Activated naive CD4-positive, alpha-beta T cell treated with anti-CD3 and anti-CD28 coated beads, Interleukin-2, amount 50 U/mL, for 16 hours (primary cell): Measurements from ENCODE around the gene HMGN2.

Source experiments
- DNase-seq: peaks from one replicate; pipeline ENCODE4 v3.0.0-alpha.2; 2020

HMGN2 gene

DNA sequence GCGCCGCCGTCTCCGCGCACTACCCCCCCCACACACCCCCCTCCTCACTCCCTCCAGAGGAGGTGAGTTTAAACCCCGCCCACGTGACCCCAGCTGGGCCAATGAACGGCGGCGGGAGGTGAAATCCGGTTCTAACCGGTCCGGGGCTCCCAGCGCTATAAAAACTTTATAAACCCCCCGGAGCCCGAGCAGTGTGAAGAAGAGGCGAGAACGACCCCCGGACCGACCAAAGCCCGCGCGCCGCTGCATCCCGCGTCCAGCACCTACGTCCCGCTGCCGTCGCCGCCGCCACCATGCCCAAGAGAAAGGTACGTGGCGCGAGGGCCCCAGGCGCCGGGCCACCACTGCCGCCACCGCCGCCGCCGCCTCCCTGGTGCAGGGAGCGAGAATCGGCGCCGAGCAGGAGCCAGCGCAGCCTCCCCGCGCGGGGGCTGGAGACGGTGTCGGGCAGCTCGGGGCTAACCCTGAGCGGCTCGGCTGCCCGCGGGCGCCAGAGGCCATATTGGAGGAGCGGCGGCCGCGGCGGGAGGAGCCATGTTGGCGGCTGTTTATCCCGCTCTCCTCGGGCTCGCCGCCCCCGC is at the start of gene HMGN2:
HMGN2 (plus strand) TSS at position 121 of the 581 bp plus-strand sequence; CDS start at position 294, 173 bp downstream.
- DNase-seq = peak; percentile 93

DNA sequence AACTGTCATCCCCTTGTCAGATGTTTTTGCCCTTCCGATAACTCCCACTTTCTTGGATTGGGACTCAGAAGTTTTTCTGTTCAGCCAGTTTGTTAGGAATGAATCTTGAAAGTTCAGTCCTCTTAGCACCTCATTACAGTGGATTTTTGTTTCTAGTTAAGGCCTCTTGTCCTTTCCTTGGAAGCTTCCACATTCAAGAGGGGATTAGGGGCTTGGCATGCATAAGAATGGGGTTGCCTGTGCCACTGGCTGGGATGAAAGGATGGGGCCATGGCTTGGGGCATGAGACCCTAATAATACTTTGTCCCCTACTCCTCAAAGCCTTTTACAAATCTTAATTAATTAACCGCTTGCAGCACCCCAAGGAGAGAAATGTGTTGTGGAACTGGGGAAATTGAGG is 42.5 kb upstream of the HMGN2 start:
- DNase-seq = no peak

DNA sequence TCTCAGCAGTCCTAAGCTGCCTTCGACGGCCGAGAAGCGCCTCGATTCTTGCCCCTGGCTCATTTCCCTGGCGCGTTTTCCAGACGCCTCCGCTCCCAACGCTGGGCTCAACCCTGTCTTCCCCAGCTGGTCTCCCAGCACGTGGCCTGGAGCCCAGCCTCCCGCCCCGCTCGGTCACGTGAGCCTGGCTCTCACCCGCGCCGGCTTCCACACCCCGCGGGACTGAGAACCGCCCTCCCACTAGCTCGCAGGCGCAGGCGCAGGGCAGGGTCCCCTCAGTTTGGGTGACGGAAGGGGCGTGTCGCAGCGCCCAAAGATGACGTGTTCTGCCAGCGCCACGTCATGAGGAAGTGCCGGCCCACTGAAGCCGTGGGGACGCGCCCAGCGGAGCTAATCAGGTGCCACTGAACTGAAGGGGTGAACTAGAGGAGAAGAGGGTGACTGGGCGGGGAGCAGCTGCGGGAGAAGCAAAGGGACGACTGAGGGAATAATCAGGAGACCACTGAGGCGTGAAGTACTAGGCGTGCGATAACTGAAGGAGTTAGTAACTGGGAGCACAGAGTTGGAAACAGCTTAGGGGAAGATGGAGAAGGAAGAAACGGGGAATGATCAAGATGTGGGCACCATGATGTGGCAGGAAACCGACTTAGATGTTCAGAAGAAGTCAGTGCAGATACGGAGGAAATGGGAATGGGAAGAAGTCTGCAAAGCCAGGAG is 40.1 kb upstream of the HMGN2 start, which contains the start of gene DHDDS:
DHDDS (plus strand) TSS at position 343 of the 717 bp plus-strand sequence. CDS start 625 bp downstream, outside the sequence.
- peak; percentile 99 for DNase-seq

DNA sequence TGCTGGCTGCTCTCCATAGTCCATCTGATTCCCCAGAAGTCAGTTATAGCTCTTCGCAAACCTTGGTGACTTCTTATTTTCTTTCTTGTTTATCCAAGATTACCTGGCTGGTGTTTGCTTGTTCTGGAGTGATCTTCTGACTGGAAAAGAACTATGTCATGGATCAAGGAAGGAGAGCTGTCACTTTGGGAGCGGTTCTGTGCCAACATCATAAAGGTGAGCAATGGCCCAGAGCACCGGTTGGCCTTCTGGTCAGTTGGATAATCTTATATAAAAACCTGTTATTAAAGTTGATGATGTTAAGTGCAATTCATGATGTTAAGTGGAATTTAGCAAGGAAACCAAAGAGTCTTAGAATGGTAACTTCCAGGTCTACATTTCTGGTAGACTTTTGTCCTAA is 39.4 kb upstream of the HMGN2 start:
- no peak for DNase-seq

DNA sequence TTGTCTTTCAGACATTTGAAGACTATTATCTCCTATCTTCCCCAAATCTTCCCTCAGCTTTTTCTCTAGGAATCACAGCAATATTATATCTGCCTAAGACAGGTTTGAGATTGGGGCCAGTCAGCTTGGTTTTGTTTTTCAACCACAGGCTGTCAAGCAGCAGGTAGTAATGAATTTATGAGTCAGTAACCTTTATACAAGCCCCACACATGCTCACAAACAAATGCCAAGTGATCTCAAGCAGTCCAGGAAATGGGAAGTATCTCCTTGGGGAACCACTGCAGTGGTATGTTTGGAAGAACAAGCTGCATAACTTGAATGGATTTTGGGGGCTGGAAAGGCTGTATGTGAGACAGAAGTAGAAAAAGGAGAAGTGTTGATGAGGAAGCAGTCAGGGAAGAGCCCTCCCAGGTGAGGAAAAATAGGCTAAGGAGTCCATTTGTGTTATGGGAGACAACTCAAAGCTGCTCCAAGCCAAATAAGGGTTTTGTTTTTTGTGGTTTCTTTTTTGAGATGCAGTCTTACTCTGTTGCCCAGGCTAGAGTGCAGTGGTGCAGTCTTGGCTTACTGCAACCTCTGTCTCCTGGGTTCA is 38.0 kb upstream of the HMGN2 start:
- DNase-seq = no peak

DNA sequence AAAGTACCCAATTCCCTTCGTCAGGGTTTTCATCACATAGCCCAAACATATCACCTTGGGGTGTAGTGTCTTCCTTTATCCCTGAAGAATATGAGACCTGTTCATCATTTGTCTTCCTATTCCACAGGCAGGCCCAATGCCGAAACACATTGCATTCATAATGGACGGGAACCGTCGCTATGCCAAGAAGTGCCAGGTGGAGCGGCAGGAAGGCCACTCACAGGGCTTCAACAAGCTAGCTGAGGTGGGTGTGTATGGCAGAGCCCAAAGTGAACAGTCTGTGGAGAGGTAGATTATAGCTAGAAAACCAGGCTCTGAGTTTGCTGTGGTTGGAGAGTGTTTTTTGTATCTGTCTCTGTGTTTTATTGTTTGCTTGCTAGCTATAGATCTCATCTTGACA is 34.2 kb upstream of the HMGN2 start:
- DNase-seq = no peak

DNA sequence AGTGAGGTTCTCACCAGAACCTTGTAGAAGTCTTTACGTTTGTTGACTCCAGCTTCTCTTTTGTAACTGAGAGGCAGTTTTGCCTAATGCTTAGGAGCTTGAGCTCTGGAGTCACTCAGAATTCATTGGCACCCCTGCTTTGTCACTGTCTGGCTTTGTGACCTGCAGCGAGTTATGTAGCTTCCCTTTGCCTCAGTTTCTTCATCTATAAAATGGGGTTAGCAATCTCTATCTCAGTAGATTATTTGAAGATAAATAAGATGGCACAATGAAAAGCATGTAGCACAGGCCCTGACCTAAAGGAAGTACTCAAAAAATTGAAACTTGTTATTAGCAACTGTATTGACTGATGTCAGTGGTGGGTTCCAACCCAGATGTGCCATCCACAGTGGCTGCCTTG is 32.0 kb upstream of the HMGN2 start:
- no peak for DNase-seq

DNA sequence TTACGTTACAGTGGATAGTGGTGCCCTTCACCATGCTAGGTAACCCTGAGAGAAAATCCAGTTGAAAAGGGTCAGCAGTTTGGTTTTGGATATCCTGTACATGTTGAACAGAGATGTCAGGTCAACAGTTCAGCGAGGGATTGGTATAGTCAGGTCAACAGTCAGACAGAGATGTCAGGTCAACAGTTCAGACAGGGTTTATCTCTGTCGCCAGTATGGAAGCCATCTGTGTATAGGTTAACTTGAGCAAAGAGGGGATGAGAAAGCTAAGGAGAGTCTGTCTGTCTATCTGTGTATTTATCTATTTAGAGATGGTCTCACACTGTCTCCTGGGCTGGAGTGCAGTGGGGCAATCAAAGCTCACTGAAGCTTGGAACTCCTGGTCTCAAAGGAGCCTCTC is 22.4 kb upstream of the HMGN2 start:
- no peak for DNase-seq

DNA sequence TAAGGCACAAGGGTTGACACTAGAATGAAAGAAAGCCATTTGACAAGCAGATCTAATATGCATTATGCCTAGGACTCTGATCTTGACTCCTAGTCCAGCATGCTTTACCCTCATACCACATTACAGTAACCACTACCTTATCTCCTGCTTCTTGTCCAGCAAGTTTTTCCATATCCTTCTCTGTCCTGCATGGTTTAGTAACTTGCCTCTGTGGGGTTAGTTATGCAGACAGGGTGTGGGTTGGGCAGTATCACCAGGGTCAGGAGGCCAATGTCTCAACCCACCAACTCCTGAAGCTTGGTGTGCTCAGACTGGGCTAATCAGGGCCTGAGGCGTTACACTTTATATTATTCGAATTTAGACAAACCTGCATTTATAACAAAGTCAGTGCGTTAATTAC is 21.3 kb upstream of the HMGN2 start:
- no peak for DNase-seq

DNA sequence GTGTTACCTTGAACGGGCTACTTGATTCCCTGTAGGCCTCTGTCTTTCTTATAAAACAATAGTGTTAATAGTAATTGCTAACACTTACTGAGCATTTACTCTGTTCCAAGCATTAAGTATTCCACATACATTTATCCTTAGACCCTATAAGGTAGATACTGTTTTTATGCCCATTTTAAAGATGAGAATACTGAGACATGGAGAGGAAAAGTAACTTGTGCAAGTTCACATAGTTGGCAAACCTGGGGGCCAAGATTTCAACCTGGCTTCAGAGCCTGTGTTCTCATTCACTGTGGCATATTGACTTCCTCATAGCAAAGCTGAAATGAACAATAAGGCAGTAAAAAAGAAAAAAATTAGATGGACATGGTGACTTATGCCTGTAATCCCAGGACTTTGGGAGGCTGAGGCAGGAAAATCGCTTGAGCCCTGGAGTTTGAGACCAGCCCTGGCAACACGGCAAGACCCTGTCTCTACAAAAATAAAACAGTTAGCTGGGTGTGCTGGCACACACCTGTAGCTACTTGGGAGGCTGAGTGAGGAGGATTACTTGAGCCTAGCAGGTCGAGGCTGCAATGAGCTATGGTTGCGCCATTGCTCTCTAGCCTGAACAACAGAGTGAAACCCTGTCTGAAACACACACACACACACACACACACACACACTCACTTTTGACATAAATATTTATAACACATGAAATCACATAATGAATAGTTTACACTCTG is 19.6 kb upstream of the HMGN2 start:
- no peak for DNase-seq

DNA sequence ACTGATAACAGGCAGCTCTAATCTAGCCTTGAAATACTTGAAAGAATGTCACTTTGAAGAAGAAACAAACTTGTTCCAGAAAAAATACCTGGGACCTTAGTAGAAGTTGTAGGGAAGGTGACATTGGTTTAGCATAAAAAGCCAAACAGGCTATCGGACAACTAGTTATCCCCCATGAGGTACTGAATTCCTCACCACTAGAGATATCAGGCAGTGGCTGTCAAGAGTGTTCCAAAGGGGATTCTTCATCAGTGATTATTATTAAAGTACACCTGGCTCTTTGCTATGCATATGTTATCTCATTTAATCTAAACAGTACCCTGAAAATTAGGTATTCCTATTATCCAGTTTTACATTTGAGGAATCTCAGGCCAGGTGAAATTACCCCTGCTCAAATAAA is 13.1 kb upstream of the HMGN2 start:
- DNase-seq = no peak

DNA sequence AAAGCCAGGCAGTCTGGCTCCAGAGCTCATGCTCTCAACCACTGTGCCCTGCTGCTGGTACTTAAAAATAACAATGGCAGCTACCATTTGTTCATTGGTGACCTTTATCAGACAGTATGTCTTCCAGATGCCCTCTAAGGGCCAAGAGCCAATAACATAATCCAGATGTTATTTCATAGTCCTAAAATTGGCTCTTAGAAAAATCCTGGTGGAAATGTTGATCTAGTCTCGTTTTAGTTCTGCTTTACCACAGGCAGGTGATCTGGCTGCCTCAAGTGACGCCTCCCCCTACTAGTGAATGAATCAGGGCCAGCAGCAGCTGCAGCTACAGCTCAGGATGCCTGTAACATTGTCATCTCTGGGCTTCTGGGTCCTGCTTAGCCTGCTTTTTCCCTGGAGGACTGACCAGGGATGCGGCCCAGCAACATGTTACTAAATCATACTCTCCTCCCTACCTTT is 12.6 kb upstream of the HMGN2 start:
- DNase-seq = no peak

DNA sequence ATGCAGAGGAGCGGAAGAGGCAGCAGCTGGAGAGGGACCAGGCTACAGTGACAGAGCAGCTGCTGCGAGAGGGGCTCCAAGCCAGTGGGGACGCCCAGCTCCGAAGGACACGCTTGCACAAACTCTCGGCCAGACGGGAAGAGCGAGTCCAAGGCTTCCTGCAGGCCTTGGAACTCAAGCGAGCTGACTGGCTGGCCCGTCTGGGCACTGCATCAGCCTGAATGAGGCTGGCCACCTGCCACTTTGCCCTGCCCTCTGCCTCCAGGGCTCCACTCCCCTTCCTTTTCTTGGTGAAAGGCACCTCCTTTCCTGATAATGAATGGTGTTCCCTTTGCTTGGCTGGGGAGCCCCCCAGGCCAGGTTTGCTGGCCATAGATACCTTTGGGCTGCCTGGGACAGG is 3.3 kb upstream of the HMGN2 start:
- no peak for DNase-seq

DNA sequence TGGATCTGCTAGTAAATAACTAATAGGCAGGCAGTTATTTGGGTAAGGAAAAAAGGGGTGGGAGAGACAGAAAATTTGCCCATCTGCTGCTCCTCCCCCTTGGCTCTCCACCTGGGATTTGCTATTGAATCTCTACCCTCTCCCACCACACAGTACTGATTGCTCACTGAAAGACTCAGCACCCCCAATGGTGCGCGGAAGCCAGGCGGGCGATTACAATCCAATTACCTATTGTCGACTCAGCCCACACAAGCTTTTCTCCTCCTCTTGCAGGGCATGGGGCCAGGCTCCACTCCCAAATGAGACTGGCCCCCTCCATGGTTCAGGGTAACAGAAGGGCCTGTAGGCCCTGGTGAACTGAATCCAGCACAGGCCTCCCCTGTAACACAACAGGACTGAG is 2.7 kb upstream of the HMGN2 start:
- DNase-seq = no peak

DNA sequence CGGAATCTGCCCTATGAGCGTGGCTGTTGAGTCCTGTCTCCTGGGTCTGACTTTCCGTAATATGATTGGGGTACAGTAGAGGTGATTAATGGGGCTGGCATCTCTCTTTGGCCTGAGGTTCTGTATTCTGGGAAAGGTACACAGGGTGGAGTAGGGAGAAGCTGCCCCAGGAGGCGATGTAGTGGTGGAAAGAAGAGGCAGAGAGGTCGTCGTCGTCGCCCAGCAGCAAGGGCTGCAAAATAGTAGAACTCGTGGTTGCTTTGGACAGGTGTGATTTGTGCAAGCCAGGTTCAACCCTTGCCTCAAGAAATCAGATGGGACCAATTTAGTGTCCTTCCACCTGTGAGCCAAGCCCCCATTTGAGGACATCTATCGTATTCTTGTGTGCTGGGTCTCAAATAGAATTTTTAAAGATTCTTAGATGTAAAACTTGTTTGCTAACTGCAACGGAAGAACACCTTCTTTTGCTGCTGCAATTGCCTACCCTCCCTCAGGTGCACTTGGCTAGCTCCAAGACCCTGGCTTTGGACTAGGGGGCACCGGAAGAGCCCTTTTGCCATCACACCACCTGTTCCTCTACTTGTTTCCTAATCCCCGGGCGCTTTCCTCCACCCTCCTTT is 1.3 kb upstream of the HMGN2 start:
- no peak for DNase-seq

DNA sequence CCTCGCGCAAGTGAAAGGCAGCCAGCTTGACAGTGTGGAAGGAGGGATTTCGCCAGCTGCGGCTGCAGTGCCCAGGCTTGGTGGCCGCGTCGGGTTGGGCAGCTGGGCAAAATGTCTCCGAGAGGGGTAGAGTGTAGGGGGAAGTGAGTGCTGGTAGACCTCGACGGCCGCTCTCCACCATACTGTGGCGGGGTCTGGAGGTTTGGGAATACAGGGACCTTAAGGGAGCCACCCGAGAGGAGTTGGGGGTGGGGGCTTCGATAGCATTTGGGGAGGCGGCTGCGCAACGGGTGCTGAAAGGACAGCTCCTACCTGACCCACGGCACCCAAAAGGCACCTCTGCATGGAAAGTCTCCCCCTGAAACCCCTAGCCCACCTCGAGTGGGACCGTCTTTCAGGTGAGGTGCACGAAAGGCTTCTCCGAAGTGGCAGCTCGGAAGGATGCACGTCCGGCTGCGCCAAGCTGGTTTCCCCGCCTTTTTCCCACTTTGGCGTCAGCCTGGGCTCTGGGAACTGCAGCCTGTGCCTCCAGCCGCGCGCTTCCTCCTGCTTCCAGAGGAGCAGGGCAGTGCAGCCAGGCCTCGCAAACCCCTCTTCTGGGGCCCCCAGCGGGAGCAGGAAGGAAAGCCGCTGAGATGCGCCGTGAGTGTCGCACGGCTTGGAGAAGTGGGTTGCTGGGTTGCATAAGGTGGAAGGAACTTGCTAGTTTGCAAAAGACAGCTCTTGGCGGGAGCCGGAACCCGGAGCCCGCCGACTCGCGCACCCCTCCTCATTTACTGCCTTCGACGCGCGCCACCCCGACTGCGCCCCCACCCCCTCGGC is 531 bp upstream of the HMGN2 start:
- peak; percentile 32 for DNase-seq

DNA sequence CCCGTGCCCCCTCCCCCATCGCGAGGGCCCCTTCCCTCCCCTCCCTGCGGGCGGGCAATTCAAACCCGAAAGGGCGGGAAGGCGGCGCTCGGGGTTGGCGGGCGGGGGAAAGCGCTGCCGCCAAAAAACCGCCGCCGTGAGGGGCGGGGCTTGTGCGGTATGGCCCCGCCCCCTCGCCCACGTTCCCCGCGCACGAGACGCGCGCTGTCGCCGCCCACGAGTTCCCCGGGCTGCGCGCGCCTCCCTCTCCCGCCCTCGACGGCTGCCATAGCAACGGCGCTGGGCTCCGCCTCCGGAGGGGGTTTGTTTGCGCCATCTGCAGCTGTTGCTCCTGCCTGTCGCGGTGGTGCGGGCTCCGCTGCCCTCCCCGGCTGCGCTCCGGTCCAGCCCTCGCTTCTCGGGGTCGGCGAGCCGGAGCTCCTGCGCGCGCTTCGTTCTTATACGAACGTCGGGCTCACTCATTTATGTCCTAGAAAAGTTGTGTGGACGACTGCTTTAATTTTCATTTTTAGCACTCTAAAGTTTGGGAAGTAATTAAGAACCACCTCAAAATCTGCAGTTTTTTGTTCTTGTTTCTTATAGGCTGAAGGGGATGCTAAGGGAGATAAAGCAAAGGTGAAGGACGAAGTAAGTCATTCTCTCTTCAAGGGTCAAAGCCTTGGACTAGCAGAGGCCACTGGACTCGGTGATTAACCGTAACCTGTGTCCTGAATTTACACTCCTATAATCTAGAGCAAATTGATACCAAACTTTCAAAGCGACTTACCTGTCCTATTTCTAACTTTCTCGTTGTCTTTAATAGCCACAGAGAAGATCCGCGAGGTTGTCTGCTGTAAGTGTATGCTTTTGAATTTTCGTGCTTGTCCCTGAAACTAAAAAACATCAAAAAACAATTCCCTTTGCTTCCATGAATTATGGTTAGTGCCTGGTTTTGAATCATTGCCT is 933 bp downstream of the HMGN2 start:
- DNase-seq = peak; percentile 94

DNA sequence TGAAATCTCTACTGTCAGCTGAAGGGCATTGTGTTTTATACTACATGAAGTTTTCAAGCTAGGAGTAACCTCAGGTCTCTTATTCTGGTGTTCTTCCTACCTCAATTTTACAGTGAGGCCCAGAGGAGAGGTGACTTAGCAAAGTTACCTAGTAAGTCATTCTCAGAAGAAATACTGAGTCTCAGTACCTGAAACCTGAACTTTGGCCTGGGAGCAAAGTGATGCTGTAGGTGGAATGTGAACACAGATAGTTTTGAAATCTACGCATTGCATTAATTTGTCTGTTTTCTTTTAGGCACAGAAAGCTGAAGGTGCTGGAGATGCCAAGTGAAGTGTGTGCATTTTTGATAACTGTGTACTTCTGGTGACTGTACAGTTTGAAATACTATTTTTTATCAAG is 2.6 kb downstream of the HMGN2 start:
- no peak for DNase-seq

DNA sequence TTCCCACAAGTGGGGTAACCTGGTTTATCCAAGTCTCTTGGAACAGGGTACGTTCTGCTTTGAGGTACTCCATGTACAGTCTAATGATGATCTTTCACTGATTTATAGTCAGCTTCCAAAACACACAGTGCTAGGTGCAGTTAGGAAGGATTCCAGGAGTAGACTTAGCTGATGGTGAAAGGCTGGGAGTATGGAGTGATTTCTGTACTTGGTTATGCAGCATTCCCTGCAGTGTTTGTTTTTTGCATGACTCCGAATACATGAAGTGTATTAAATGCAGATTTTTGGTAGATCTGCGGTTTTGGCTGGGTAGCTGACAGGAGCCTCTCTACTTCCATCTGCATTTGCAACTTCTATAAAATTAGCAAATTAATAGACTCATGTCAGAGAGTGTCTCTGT is 3.7 kb downstream of the HMGN2 start:
- no peak for DNase-seq

DNA sequence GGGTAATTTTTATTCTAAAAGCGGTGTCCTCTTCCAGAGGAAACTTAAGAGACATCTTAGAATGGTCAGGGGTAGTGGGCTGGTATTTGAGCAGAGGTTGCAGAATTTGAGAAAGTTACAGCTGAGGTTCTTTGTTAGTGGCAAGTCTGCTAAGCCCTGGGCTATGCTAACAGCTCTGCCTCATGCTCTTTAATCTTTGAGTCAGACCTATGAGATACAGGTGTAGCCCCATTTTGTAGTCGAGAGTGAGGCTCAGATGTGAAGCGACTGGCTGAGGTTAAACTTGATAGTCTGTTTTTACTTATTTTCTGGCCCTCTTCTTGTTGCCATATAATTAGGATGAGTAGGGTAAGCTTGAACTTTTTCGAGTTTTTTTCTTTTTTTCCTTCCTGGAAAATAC is 4.7 kb downstream of the HMGN2 start:
- DNase-seq = no peak
